AG04450 (cell line): ENCODE results near the gene PVR. TPM values are rescaled to one million over a fixed set of nuclear protein-coding genes. Genes with fewer than 3 reads are reported as not detected.

ENCODE experiments used
- CTCF ChIA-PET: fragments of 300-600, 350-600 bp; formaldehyde crosslinking; extraction: SDS; loops from one replicate; lab custom pipeline; 2022; ENCODE audit warnings: antibody characterized with exemption, inconsistent platforms; lab: Charles Lee
- POLR2A ChIA-PET: fragments of 350-600 bp; formaldehyde crosslinking; extraction: SDS; loops from one replicate; lab custom pipeline; 2021; ENCODE audit warnings: antibody characterized with exemption, inconsistent platforms; lab: Yijun Ruan, JAX
- DNase-seq: peaks from one replicate; pipeline ENCODE4 v3.0.0-alpha.2; 2011; ENCODE audit warnings: low read depth, low spot score
- H3K27ac ChIP-seq: one replicate; pipeline ENCODE4 v1.5.1; 2012; ENCODE audit warnings: low read depth, low read length, control low read depth
- H3K27me3 ChIP-seq: one replicate; pipeline ENCODE4 v1.6.0; 2012; ENCODE audit warnings: low read length; ENCODE audit not compliant: control insufficient read depth, insufficient read depth
- H3K4me3 ChIP-seq: 2 replicates; pipeline ENCODE4 v1.5.1; 2011; ENCODE audit warnings: mild to moderate bottlenecking, low read depth, low read length, control low read depth
- H3K9me3 ChIP-seq: 2 replicates; pipeline ENCODE4 v1.5.1; 2012; ENCODE audit warnings: low read length; ENCODE audit not compliant: control insufficient read depth, insufficient read depth
- CTCF ChIP-seq: IDR thresholded peaks from 2 replicates; pipeline ENCODE4 v1.5.1; 2011; ENCODE audit warnings: low read depth, low read length, control low read depth, inconsistent platforms
- polyA plus RNA-seq: library from polyadenylated mRNA; depleted of rRNA; stranded (reverse); fragments of >200 nt; gene quantifications from 2 replicates; pipeline ENCODE4 v1.2.3, GENCODE V29; 2011

Gene PVR
- polyA plus RNA-seq, 1 experiment = 125 TPM

GRCh38 chr19:44685877-44686276, 42.2 kb downstream of the PVR start:
- no peak for DNase-seq
- CTCF ChIA-PET = interaction anchor here (0.7 to 1.0 kb wide), 2 partner anchors 38 to 85 kb away, joined by 3 to 4 read pairs; no protein-coding TSS in a partner anchor
- Histone ChIP-seq H3K4me3 (no peak overlapping the region), H3K27me3 (no peaks in the 10 kb centered on the region), H3K9me3 (no peaks in the 10 kb centered on the region; the same call in 1 of the 2 replicates), H3K27ac (peak overlapping the region; percentile 82)
- TF ChIP-seq CTCF = no peak
- POLR2A ChIA-PET = no interaction called here

GRCh38 chr19:44686896-44687295, 43.2 kb downstream of the PVR start:
- Histone ChIP-seq H3K27me3 (no peaks in the 10 kb centered on the region), H3K9me3 (no peaks in the 10 kb centered on the region; the same call in 1 of the 2 replicates), H3K27ac (no peak overlapping the region), H3K4me3 (no peak overlapping the region)
- no peak for TF ChIP-seq CTCF
- ChIA-PET CTCF (no interaction called here), POLR2A (no interaction called here)
- DNase-seq = no peak

- CTCF ChIA-PET = interaction anchor here (0.7 to 4.7 kb wide), 8 partner anchors 14 to 196 kb away, joined by 3 to 61 read pairs (median 3); partner anchors contain the start of gene NECTIN2
- TF ChIP-seq CTCF = no peak
- H3K9me3 ChIP-seq = no peaks in the 10 kb centered on the region; the same call in 1 of the 2 replicates
- H3K27me3 ChIP-seq = no peaks in the 10 kb centered on the region
- DNase-seq = no peak
- no peak overlapping the region for H3K4me3 ChIP-seq
- POLR2A ChIA-PET = interaction anchor here (0.6 kb wide), 1 partner anchor 40 kb away, joined by 4 read pairs; no protein-coding TSS in a partner anchor
- no peak overlapping the region for H3K27ac ChIP-seq
Measured at GRCh38 chr19:44687888-44688287, 44.2 kb downstream of the PVR start.

- TF ChIP-seq CTCF = peak; percentile 93
- DNase-seq = peak; percentile 34
- no peaks in the 10 kb centered on the region for H3K27me3 ChIP-seq
- no peak overlapping the region for H3K27ac ChIP-seq
- ChIA-PET CTCF (interaction anchor here (0.6 to 4.7 kb wide), 23 partner anchors 9 to 344 kb away, joined by 3 to 61 read pairs (median 4); partner anchors contain the start of gene NECTIN2), POLR2A (no interaction called here)
- no peaks in the 10 kb centered on the region for H3K9me3 ChIP-seq
- H3K4me3 ChIP-seq = no peak overlapping the region
Measured at GRCh38 chr19:44689290-44690130, 45.8 kb downstream of the PVR start.

GRCh38 chr19:44690131-44690440, 46.4 kb downstream of the PVR start:
- no peak overlapping the region for H3K4me3 ChIP-seq
- POLR2A ChIA-PET = no interaction called here

More at GRCh38 chr19:44690131-44690440, 46.4 kb downstream of the PVR start:
- Histone ChIP-seq H3K27ac (no peak overlapping the region), H3K9me3 (no peaks in the 10 kb centered on the region), H3K27me3 (no peaks in the 10 kb centered on the region)
- no peak for TF ChIP-seq CTCF
- DNase-seq = no peak
- CTCF ChIA-PET = interaction anchor here (0.7 to 4.7 kb wide), 13 partner anchors 16 to 194 kb away, joined by 3 to 61 read pairs (median 4); no protein-coding TSS in a partner anchor
